Inflammatory macrophage (primary cell): Measurements from ENCODE around the gene C10orf53.

Source experiments
- DNase-seq, 2 donors: peaks; one replicate each; pipeline ENCODE4 v3.0.0-alpha.2; 2020 to 2022

The C10orf53 gene

GRCh38 chr10:49738616-49739360, 59.3 kb downstream of the C10orf53 start:
- DNase-seq, result no peak

- DNase-seq, result no peak
Observed at GRCh38 chr10:49739426-49739825, 60.0 kb downstream of the C10orf53 start.

GRCh38 chr10:49740346-49741107, 61.1 kb downstream of the C10orf53 start:
- no peak for DNase-seq

- DNase-seq, result no peak
Observed at GRCh38 chr10:49741108-49741995, 61.9 kb downstream of the C10orf53 start.

- DNase-seq, result no peak
Observed at GRCh38 chr10:49742683-49743463, 63.4 kb downstream of the C10orf53 start.

- DNase-seq, result no peak
Observed at GRCh38 chr10:49743464-49744075, 64.1 kb downstream of the C10orf53 start.

GRCh38 chr10:49744091-49744685, 64.7 kb downstream of the C10orf53 start:
- DNase-seq, result no peak

- no peak for DNase-seq
Observed at GRCh38 chr10:49744924-49745605, 65.6 kb downstream of the C10orf53 start.

- DNase-seq, result no peak
Observed at GRCh38 chr10:49745756-49746155, 66.3 kb downstream of the C10orf53 start.

GRCh38 chr10:49746626-49747302, 67.3 kb downstream of the C10orf53 start:
- DNase-seq, result no peak
